Psoas muscle (tissue), 8 donors: ENCODE data around the gene APOC3. TPM values are rescaled to one million over a fixed set of nuclear protein-coding genes. Genes with fewer than 3 reads are reported as not detected.

ENCODE experiments used
- ATAC-seq, 4 donors: fragments of 200-7000 bp; cut with Tn5 transposase; one replicate each; pipeline ENCODE4 v1.9.1; 2020; ENCODE audit warnings: moderate library complexity in 3 of 4, mild to moderate bottlenecking in 2 of 4
- DNase-seq, 2 donors: peaks; one replicate each; pipeline ENCODE4 v3.0.0-alpha.2; 2020
- H3K27ac ChIP-seq: fragments of 200-600 bp; one replicate; pipeline ENCODE4 v1.8.0; 2022
- H3K27me3 ChIP-seq, 3 donors: fragments of 200-600 bp in 1 of 3; one replicate each; pipeline versions ENCODE4 v1.6.1 to v1.8.0; 2013 to 2022; ENCODE audit warnings: low read length in 2 of 3, mild to moderate bottlenecking in 2 of 3, moderate library complexity in 1 of 3; ENCODE audit not compliant: insufficient read depth in 3 of 3
- H3K36me3 ChIP-seq, 2 donors: fragments of 200-600 bp in 1 of 2; one replicate each; pipeline versions ENCODE4 v1.6.1 to v1.8.0; 2013 to 2022; ENCODE audit warnings: low read depth in 1 of 2, mild to moderate bottlenecking in 1 of 2, moderate library complexity in 1 of 2; ENCODE audit not compliant: insufficient read depth in 1 of 2
- H3K4me1 ChIP-seq: fragments of 200-600 bp; one replicate; pipeline ENCODE4 v1.8.0; 2022
- H3K4me3 ChIP-seq: fragments of 200-600 bp; one replicate; pipeline ENCODE4 v1.8.0; 2022; ENCODE audit warnings: mild to moderate bottlenecking
- H3K9me3 ChIP-seq: fragments of 200-600 bp; one replicate; pipeline ENCODE4 v1.8.0; 2022
- CTCF ChIP-seq: fragments of 200-600 bp; IDR thresholded peaks from one replicate; pipeline ENCODE4 v1.8.0; 2022; ENCODE audit warnings: antibody characterized with exemption
- WGBS, 3 donors: extraction: QIAGEN DNeasy Blood & Tissue Kit; methylation state at CpG; one replicate each; pipeline versions ENCODE4 v1.1.6 to v1.1.7; 2013; 5-methylcytosine and 5-hydroxymethylcytosine counted together
- intact Hi-C, 2 donors: fragments of 100-400 bp; cut with DNase I; formaldehyde crosslinking; loops; one replicate each; pipeline versions ENCODE4 v1.11.0 to v1.14.2; 2022
- polyA plus RNA-seq, 3 donors: library from polyadenylated mRNA; stranded (reverse); fragments of 200-250 nt; gene quantifications; one replicate each; pipeline ENCODE4 v1.2.3, GENCODE V29; 2013
- total RNA-seq, 4 donors: library from RNA; stranded (reverse); fragmentation: NEBNext Ultra II Directional in 2 of 4; extraction: Animal tissue kit (Norgen Biotek cat#: 25700) in 2 of 4; gene quantifications; one replicate each; pipeline versions ENCODE4 v1.2.1 to v1.2.4, GENCODE V29; 2021 to 2023
- donor health status: healthy with polysubstance abuse.
- donor health status: DM: no; HTN: no; CAD: no; lungs with moderate emphysema.
- donor health status: Bipolar disorder and iron deficiency.
- donor health status: healthy.
- donor health status: DM: yes; HTN: yes; CAD: no.
- donor health status: DM: no; HTN: no; CAD: no.
- donor health status: DM: no; HTN: no; CAD: no.
- donor health status: DM: yes; HTN: yes; CAD: no.

APOC3 gene
- total and polyA plus RNA-seq, 7 donors, result 0.26 to 2.2 (median 0.46) TPM; not detected in 4

DNA sequence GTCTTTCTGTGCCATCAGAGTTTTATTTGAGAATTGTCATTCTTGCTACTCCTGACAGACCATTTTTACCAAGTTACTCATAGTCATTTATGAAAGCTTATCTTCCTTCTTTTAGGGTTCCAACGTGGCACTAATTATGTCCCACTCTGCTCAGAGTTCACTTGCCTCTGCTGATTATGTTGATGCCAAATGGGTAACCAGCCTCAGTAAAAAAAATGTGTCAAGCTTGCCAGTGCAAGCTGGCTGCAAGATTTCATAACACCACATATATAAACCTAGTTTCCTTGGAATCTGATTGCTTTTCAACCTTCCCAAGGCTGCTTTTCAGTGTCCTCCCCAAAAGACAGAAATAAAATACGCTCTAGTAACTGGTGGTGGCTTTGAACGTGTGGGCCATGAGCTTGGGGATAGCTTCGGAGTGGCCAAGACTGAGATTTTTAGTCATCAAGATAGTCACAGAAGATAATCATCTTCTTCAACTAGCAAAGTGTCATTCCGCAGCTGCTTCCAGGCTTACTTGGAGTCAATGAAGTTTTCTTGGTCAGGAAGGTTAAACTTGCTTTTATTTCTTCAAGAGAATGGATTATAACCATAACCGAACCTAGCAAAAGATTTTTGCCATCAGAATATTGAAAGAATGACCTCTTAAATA, 37.2 kb downstream of the APOC3 start:
- H3K4me1 ChIP-seq, result peaks cover 29% of the 10 kb centered on the region
- H3K4me3 ChIP-seq, result no peak overlapping the region
- DNase-seq (no peak), ATAC-seq (no peak)
- intact Hi-C loops, result loop anchor here in 1 of 2 donors (5.0 kb wide), 1 partner anchor 360 kb away; no protein-coding TSS in a partner anchor
- H3K27me3 ChIP-seq, result no peaks in the 10 kb centered on the region
- no peak overlapping the region for H3K27ac ChIP-seq
- peaks cover 13 to 93% of the 10 kb centered on the region in 2 donors for H3K36me3 ChIP-seq
- no peaks in the 10 kb centered on the region for H3K9me3 ChIP-seq
- no peak for TF ChIP-seq CTCF
- 76 to 85% (median 80%) methylated on average over 6 of the region's 6 CpGs for WGBS, 3 donors

GRCh38 chr11:116867619-116868018, 37.9 kb downstream of the APOC3 start:
- no peak for TF ChIP-seq CTCF
- ATAC-seq (peak; percentile 79 to 88 (median 82)), DNase-seq (no peak)
- Histone ChIP-seq H3K4me3 (no peak overlapping the region), H3K36me3 (peaks cover 9 to 93% of the 10 kb centered on the region in 2 donors), H3K27me3 (no peaks in the 10 kb centered on the region), H3K27ac (peak overlapping the region; percentile 53), H3K4me1 (peaks cover 29% of the 10 kb centered on the region), H3K9me3 (no peaks in the 10 kb centered on the region)
- intact Hi-C loops, result loop anchor here in 1 of 2 donors (5.0 kb wide), 1 partner anchor 360 kb away; no protein-coding TSS in a partner anchor
- WGBS, 3 donors, result 51 to 56% (median 55%) methylated on average over 11 of the region's 11 CpGs

DNA sequence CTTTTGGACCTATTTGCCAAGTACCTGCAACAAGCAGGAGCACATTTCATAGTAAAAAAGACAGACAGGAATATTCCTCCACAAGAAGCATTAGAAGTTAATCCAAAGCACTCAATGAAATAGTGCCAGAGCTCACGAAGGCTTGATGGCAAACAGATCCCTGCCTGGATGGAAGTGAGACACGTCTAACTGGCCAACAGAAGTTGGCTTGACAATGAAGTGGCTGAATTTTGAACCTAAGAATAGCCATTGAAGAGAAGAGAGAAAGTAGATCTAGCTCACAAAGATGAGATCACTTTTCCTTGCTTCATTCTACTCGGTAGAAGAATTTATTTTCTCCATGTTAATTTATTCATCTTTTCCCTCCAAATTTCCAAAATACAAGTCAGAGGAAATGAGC, 38.4 kb downstream of the APOC3 start:
- DNase-seq (no peak), ATAC-seq (peak in 3 of 4 donors; percentile 53 to 83 (median 70))
- 25 to 49% (median 27%) methylated on average over 3 of the region's 3 CpGs for WGBS, 3 donors
- Histone ChIP-seq H3K27ac (peak overlapping the region; percentile 53), H3K27me3 (no peaks in the 10 kb centered on the region), H3K9me3 (no peaks in the 10 kb centered on the region), H3K36me3 (peaks cover 9 to 93% of the 10 kb centered on the region in 2 donors), H3K4me1 (peaks cover 29% of the 10 kb centered on the region), H3K4me3 (no peak overlapping the region)
- intact Hi-C loops, result loop anchor here in 1 of 2 donors (5.0 kb wide), 1 partner anchor 359 kb away; no protein-coding TSS in a partner anchor
- no peak for TF ChIP-seq CTCF

DNA sequence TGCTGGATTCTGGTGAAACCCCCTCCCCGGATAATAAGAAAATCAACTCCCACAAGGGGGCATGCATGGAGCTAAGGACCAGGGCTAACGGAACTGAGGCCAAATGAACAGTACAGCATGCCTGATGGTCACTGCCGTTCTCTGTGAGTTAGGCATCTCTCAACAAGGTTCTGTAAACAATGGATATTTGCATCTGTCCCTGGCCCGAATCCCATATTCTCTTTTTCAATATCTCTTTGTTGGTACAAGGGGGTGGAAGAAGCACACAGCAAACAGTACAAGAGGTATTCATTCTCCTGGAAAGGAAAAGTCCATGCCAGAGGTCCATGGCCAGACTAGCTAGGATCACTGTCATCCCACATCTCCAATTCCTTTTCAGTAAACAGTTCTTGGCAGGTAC, 39.9 kb downstream of the APOC3 start:
- H3K4me1 ChIP-seq, result peaks cover 32% of the 10 kb centered on the region
- DNase-seq (no peak), ATAC-seq (no peak)
- intact Hi-C loops, result loop anchor here in 1 of 2 donors (5.0 kb wide), 1 partner anchor 358 kb away; no protein-coding TSS in a partner anchor
- no peaks in the 10 kb centered on the region for H3K9me3 ChIP-seq
- 86 to 92% (median 86%) methylated on average over 4 of the region's 4 CpGs for WGBS, 3 donors
- no peak overlapping the region for H3K27ac ChIP-seq
- H3K4me3 ChIP-seq, result no peak overlapping the region
- peaks cover 9 to 93% of the 10 kb centered on the region in 2 donors for H3K36me3 ChIP-seq
- TF ChIP-seq CTCF, result no peak
- H3K27me3 ChIP-seq, result no peaks in the 10 kb centered on the region
